GM12878 (cell line): ENCODE data around the gene USP54. TPM values are rescaled to one million over a fixed set of nuclear protein-coding genes. Genes with fewer than 3 reads are reported as not detected.

Experiments
- ATAC-seq: fragments of 200-7000 bp; cut with Tn5 transposase; 3 replicates; pipeline ENCODE4 v1.9.1; 2020; ENCODE audit warnings: mild to moderate bottlenecking, moderate library complexity
- BruUV-seq: library from RNA; stranded (reverse); fragments of 400-500 nt; replicated peaks from 2 replicates; lab custom pipeline; 2021; lab: Mats Ljungman, UMichigan
- CTCF ChIA-PET: fragments of 300-600 bp; sonication (Branson Sonifier 250); formaldehyde crosslinking; extraction: SDS; loops from one replicate; lab custom pipeline; 2021; ENCODE audit warnings: inconsistent platforms; lab: Yijun Ruan, JAX
- POLR2A ChIA-PET: fragments of 350-600 bp; formaldehyde crosslinking; extraction: SDS; loops from one replicate; lab custom pipeline; 2021; ENCODE audit warnings: inconsistent platforms; lab: Charles Lee
- RAD21 ChIA-PET: fragments of 300-600 bp; sonication (Branson Sonifier 250); formaldehyde crosslinking; loops from one replicate; lab custom pipeline; 2023; ENCODE audit warnings: antibody characterized with exemption; ENCODE audit not compliant: unreplicated experiment; lab: Charles Lee
- SMC1A ChIA-PET: fragments of 300-600 bp; sonication (Branson Sonifier 250); formaldehyde crosslinking; loops from one replicate; lab custom pipeline; 2023; ENCODE audit not compliant: unreplicated experiment, uncharacterized antibody; lab: Charles Lee
- DNase-seq: peaks from one replicate; pipeline ENCODE4 v3.0.0-alpha.2; 2011; ENCODE audit warnings: low read depth, low spot score
- FAIRE-seq: peaks from 3 replicates; lab custom pipeline; 2011; peaks lifted over from hg19 to GRCh38; lab: Jason Lieb, UNC
- H2AFZ ChIP-seq: 2 replicates; pipeline ENCODE4 v1.6.0; 2011; ENCODE audit warnings: low read depth, low read length, control low read depth; ENCODE audit not compliant: control insufficient read depth
- H3K27ac ChIP-seq: 2 replicates; pipeline ENCODE4 v1.5.1; 2011; ENCODE audit warnings: control low read depth; ENCODE audit not compliant: control insufficient read depth, insufficient read depth
- H3K27me3 ChIP-seq, 2 experiments: replicated peaks in 1 of 2; 2 replicates each; pipeline versions ENCODE4 v1.6.0 to v1.6.1; 2011; ENCODE audit warnings: low read length in 1 of 2; ENCODE audit not compliant: control insufficient read depth in 2 of 2, insufficient read depth in 2 of 2
- H3K36me3 ChIP-seq, 2 experiments: 2 replicates each; pipeline ENCODE4 v1.5.1; 2011; ENCODE audit warnings: low read length in 1 of 2; ENCODE audit not compliant: control insufficient read depth in 2 of 2, insufficient read depth in 2 of 2
- H3K4me1 ChIP-seq: 2 replicates; pipeline ENCODE4 v1.6.1; 2011; ENCODE audit warnings: mild to moderate bottlenecking, low read length, moderate library complexity, mixed read lengths; ENCODE audit not compliant: control insufficient read depth, insufficient read depth
- H3K4me2 ChIP-seq: 2 replicates; pipeline ENCODE4 v1.6.0; 2011; ENCODE audit warnings: control low read depth; ENCODE audit not compliant: control insufficient read depth, insufficient read depth
- H3K4me3 ChIP-seq: fragments of 200-600 bp; sonication (generic); 2 replicates; pipeline ENCODE4 v1.5.1; 2016
- H3K79me2 ChIP-seq: 2 replicates; pipeline ENCODE4 v1.6.0; 2011; ENCODE audit warnings: low read length; ENCODE audit not compliant: control insufficient read depth, insufficient read depth
- H3K9ac ChIP-seq: 2 replicates; pipeline ENCODE4 v1.8.0; 2011; ENCODE audit warnings: low read length, control low read depth, mixed read lengths; ENCODE audit not compliant: control insufficient read depth, insufficient read depth
- H3K9me3 ChIP-seq: replicated peaks from 3 replicates; pipeline ENCODE4 v1.5.1; 2011; ENCODE audit warnings: mild to moderate bottlenecking, low read length; ENCODE audit not compliant: control insufficient read depth, insufficient read depth
- H4K20me1 ChIP-seq: 2 replicates; pipeline ENCODE4 v1.6.0; 2011; ENCODE audit not compliant: control insufficient read depth, insufficient read depth
- BCL11A ChIP-seq: IDR thresholded peaks from 2 replicates; pipeline ENCODE4 v1.6.1; 2011; ENCODE audit warnings: low read depth, low read length
- CBX5 ChIP-seq: sonication (generic); IDR thresholded peaks from 2 replicates; pipeline ENCODE4 v1.6.1; 2016; ENCODE audit warnings: low read depth, moderate library complexity, mild to moderate bottlenecking, inconsistent platforms
- CREB1 ChIP-seq: IDR thresholded peaks from 2 replicates; pipeline ENCODE4 v1.6.1; 2012; ENCODE audit warnings: low read depth, mild to moderate bottlenecking, inconsistent platforms
- FOS ChIP-seq: IDR thresholded peaks from 3 replicates; pipeline ENCODE4 v1.6.1; 2011; ENCODE audit warnings: borderline replicate concordance; ENCODE audit not compliant: insufficient read length; ENCODE audit errors: extremely low read depth
- IRF4 ChIP-seq: IDR thresholded peaks from 2 replicates; pipeline ENCODE4 v1.6.1; 2011; ENCODE audit warnings: low read depth, low read length
- MYB ChIP-seq: fragments of 150-350 bp; IDR thresholded peaks from 2 replicates; pipeline ENCODE4 v1.6.1; 2014; ENCODE audit warnings: mild to moderate bottlenecking, low read depth, low read length, borderline replicate concordance
- NR2F1 ChIP-seq: fragments of 450-650 bp; conservative IDR thresholded peaks from 2 replicates; pipeline ENCODE4 v1.6.1; 2017; ENCODE audit warnings: mild to moderate bottlenecking
- POU2F2 ChIP-seq: IDR thresholded peaks from 3 replicates; pipeline ENCODE4 v1.6.1; 2011; ENCODE audit warnings: low read depth, mild to moderate bottlenecking, low read length, borderline replicate concordance
- RCOR1 ChIP-seq: conservative IDR thresholded peaks from 2 replicates; pipeline ENCODE4 v1.6.1; 2012; ENCODE audit warnings: low read depth, low read length, improper control_type of control experiment
- SREBF2 ChIP-seq: IDR thresholded peaks from 2 replicates; pipeline ENCODE4 v1.6.1; 2012; ENCODE audit warnings: mild to moderate bottlenecking, low read length
- SUZ12 ChIP-seq: fragments of 200-600 bp; sonication (generic); IDR thresholded peaks from one replicate; pipeline ENCODE4 v1.6.1; 2018; ENCODE audit warnings: antibody characterized with exemption, mild to moderate bottlenecking; ENCODE audit not compliant: unreplicated experiment
- TAF1 ChIP-seq: IDR thresholded peaks from 2 replicates; pipeline ENCODE4 v1.6.1; 2011; ENCODE audit warnings: mild to moderate bottlenecking, low read depth, low read length, borderline replicate concordance
- WGBS: methylation state at CpG from one replicate; pipeline ENCODE4 v1.1.6; 2016; ENCODE audit warnings: low lambda C conversion rate; ENCODE audit not compliant: insufficient replicate concordance, insufficient coverage; ENCODE audit errors: missing lambda C conversion rate; 5-methylcytosine and 5-hydroxymethylcytosine counted together
- in situ Hi-C: fragments of 300-500 bp; cut with MboI; formaldehyde crosslinking; loops from 9 replicates; pipeline ENCODE4 v1.14.3; 2018; ENCODE audit warnings: mixed read lengths
- intact Hi-C: fragments of 100-400 bp; cut with micrococcal nuclease; formaldehyde crosslinking; loops from one replicate; pipeline ENCODE4 v1.14.2; 2022; ENCODE audit not compliant: unreplicated experiment
- polyA plus RNA-seq, 11 experiments: library from polyadenylated mRNA; depleted of rRNA in 4 of 11; unstranded in 6 of 11; stranded (reverse) in 5 of 11; fragments of >200 nt; fragmentation: Nextera tagmentation in 4 of 11; fragmentation: Illumina TruSeq in 1 of 11; extraction: Ambion mirVana in 4 of 11; extraction: Trizol in 1 of 11; gene quantifications; 1 replicate in 1 of 11; 2 replicates in 10 of 11; pipeline versions ENCODE4 v1.2.1 to v1.2.3, GENCODE V29; 2011 to 2016; ENCODE audit warnings: inconsistent platforms in 2 of 11, missing spikeins in 2 of 11, low read depth in 1 of 11
- total RNA-seq, 4 experiments: library from RNA; depleted of rRNA in 3 of 4; stranded (reverse); fragments of >200 nt in 3 of 4; fragmentation: Illumina TruSeq in 1 of 4; extraction: Trizol in 1 of 4; gene quantifications; 2 replicates each; pipeline versions ENCODE4 v1.2.1 to v1.2.3, GENCODE V29; 2013 to 2021
- TF ChIP-seq, protein P1 (sequence below): fragments of 450-650 bp; IDR thresholded peaks from 2 replicates; pipeline ENCODE4 v1.6.1; 2018; ENCODE audit warnings: mild to moderate bottlenecking, low read depth, moderate library complexity; ENCODE audit not compliant: partially characterized antibody
- TF ChIP-seq, protein P2 (sequence below): IDR thresholded peaks from 2 replicates; pipeline ENCODE4 v1.6.1; 2011; ENCODE audit warnings: low read depth, mild to moderate bottlenecking, low read length, moderate library complexity, borderline replicate concordance; ENCODE audit errors: extremely low read depth
- TF ChIP-seq, protein P3 (sequence below): IDR thresholded peaks from 2 replicates; pipeline ENCODE4 v1.6.1; 2012; ENCODE audit warnings: low read length, inconsistent platforms
- TF ChIP-seq, protein P4 (sequence below): IDR thresholded peaks from 2 replicates; pipeline ENCODE4 v1.6.1; 2012; ENCODE audit warnings: low read depth, low read length, improper control_type of control experiment

The USP54 gene
- total and polyA plus RNA-seq, 10 of the 15 experiments (the other 5 are each of a cell fraction or from before 2014, with no cell fraction given) = 0.93 to 10.5 (median 5.5) TPM

DNA sequence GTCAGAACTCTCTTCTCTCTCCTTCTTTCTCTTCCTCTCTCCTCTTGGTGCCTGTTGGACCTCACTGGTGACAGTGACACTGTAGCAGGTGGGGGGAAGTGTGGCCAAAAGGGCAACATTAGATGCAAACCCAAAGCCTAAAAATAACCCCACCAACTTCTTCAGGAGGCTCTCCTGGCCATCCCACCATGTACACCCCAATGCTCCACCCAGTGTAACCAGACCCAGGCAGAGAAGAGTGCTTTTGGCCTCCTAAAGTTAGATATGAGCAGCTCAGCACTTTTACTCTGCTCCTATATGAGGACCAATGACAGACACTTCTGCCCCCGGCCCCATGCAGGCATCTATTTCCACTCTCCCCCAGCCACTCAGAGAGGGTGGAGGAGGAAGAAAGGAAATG, 44.6 kb upstream of the USP54 start:
- ChIA-PET CTCF (interaction anchor here (1.3 to 1.6 kb wide), 2 partner anchors 9 to 106 kb away, joined by 5 to 7 read pairs; no protein-coding TSS in a partner anchor), SMC1A (interaction anchor here (1.0 to 1.8 kb wide), 3 partner anchors 16 to 106 kb away, joined by 3 read pairs; no protein-coding TSS in a partner anchor)
- no peaks in the 10 kb centered on the region for H3K36me3 ChIP-seq
- no TSS peak for BruUV-seq
- no peak overlapping the region for H2AFZ ChIP-seq
- no peaks in the 10 kb centered on the region for H3K27me3 ChIP-seq
- no peaks in the 10 kb centered on the region for H4K20me1 ChIP-seq
- H3K4me3 ChIP-seq = no peak overlapping the region
- intact Hi-C loops = no loop called here
- H3K27ac ChIP-seq = no peak overlapping the region
- TF ChIP-seq TAF1 = no peak
- TF ChIP-seq FOS = no peak
- TF ChIP-seq RCOR1 = no peak
- no peak for TF ChIP-seq POU2F2
- no peak for TF ChIP-seq CREB1
- TF ChIP-seq SREBF2 = no peak
- TF ChIP-seq, protein P1, sequence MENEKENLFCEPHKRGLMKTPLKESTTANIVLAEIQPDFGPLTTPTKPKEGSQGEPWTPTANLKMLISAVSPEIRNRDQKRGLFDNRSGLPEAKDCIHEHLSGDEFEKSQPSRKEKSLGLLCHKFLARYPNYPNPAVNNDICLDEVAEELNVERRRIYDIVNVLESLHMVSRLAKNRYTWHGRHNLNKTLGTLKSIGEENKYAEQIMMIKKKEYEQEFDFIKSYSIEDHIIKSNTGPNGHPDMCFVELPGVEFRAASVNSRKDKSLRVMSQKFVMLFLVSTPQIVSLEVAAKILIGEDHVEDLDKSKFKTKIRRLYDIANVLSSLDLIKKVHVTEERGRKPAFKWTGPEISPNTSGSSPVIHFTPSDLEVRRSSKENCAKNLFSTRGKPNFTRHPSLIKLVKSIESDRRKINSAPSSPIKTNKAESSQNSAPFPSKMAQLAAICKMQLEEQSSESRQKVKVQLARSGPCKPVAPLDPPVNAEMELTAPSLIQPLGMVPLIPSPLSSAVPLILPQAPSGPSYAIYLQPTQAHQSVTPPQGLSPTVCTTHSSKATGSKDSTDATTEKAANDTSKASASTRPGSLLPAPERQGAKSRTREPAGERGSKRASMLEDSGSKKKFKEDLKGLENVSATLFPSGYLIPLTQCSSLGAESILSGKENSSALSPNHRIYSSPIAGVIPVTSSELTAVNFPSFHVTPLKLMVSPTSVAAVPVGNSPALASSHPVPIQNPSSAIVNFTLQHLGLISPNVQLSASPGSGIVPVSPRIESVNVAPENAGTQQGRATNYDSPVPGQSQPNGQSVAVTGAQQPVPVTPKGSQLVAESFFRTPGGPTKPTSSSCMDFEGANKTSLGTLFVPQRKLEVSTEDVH = no peak
- TF ChIP-seq MYB = no peak
- no peak for TF ChIP-seq CBX5
- TF ChIP-seq NR2F1 = no peak
- no peak for TF ChIP-seq SUZ12
- TF ChIP-seq, protein P2, sequence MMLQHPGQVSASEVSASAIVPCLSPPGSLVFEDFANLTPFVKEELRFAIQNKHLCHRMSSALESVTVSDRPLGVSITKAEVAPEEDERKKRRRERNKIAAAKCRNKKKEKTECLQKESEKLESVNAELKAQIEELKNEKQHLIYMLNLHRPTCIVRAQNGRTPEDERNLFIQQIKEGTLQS = no peak
- TF ChIP-seq, protein P3, sequence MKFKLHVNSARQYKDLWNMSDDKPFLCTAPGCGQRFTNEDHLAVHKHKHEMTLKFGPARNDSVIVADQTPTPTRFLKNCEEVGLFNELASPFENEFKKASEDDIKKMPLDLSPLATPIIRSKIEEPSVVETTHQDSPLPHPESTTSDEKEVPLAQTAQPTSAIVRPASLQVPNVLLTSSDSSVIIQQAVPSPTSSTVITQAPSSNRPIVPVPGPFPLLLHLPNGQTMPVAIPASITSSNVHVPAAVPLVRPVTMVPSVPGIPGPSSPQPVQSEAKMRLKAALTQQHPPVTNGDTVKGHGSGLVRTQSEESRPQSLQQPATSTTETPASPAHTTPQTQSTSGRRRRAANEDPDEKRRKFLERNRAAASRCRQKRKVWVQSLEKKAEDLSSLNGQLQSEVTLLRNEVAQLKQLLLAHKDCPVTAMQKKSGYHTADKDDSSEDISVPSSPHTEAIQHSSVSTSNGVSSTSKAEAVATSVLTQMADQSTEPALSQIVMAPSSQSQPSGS = no peak
- TF ChIP-seq, protein P4, sequence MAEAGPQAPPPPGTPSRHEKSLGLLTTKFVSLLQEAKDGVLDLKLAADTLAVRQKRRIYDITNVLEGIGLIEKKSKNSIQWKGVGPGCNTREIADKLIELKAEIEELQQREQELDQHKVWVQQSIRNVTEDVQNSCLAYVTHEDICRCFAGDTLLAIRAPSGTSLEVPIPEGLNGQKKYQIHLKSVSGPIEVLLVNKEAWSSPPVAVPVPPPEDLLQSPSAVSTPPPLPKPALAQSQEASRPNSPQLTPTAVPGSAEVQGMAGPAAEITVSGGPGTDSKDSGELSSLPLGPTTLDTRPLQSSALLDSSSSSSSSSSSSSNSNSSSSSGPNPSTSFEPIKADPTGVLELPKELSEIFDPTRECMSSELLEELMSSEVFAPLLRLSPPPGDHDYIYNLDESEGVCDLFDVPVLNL = no peak
- no peak for TF ChIP-seq BCL11A
- no peak for TF ChIP-seq IRF4
- TF ChIP-seq, all 136 proteins: peak for 0
- WGBS = 0% methylated on average over 1 of the region's 1 CpG
- ChIA-PET POLR2A (interaction anchor here (1.0 kb wide), 1 partner anchor 14 kb away, joined by 5 read pairs; no protein-coding TSS in a partner anchor), RAD21 (no interaction called here)
- H3K9ac ChIP-seq = no peak overlapping the region
- H3K4me1 ChIP-seq = no peaks in the 10 kb centered on the region
- FAIRE-seq = no peak
- H3K4me2 ChIP-seq = no peak overlapping the region
- DNase-seq = no peak
- no peaks in the 10 kb centered on the region for H3K9me3 ChIP-seq
- in situ Hi-C loops = no loop called here
- ATAC-seq = no peak
- H3K79me2 ChIP-seq = no peaks in the 10 kb centered on the region
